ENCODE results near the gene TRAIP.
"Not testable (repeated sequence)": the region's sequence is repeated elsewhere in the genome, so short reads cannot be mapped to it uniquely, and the experiment has no call there.

The TRAIP gene

DNA sequence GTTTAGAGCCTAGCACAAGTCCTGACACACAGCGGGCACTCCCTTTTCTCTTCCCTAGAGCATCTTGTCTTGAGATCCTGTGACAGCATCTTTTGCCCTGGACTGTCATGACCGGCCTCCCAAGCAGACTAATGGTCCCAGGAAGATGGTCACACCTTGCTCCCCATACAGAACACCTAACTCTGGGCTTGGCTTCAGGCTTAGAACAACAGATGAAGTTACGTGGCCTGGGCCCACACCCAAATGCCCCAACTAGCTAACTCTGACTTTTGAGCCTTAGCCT is 69.2 kb downstream of the TRAIP start:
- Histone ChIP-seq H2AFZ (ENCODE audit: low read length) (no peak overlapping the region), H3K9me2 (ENCODE audit: low read depth, low read length) (no peaks in the 10 kb centered on the region), H3K9ac (ENCODE audit: low read length) (peak overlapping the region; percentile 64; the same call in 1 of the 2 replicates), H3F3A (ENCODE audit: insufficient read depth, low read length) (no peaks in the 10 kb centered on the region), H3K4me1 (ENCODE audit: insufficient read depth, low read length, severe bottlenecking) (peaks cover 24% of the 10 kb centered on the region), H3K4me3 (ENCODE audit: low read depth, low read length, poor library complexity, severe bottlenecking) (peak overlapping the region; percentile 78), H3K27ac (ENCODE audit: low read depth, low read length, poor library complexity, severe bottlenecking) (no peak overlapping the region), H3K4me2 (ENCODE audit: low read length) (peak overlapping the region; percentile 72), H3K36me3 (ENCODE audit: insufficient read depth, low read length) (peaks cover 3% of the 10 kb centered on the region; the same call in 1 of the 2 replicates), H3K9me3 (ENCODE audit: low read length) (no peaks in the 10 kb centered on the region), H3K79me2 (ENCODE audit: insufficient read depth, low read length) (peaks cover 9% of the 10 kb centered on the region), H4K20me1 (ENCODE audit: insufficient read depth, low read length) (no peaks in the 10 kb centered on the region), H3K27me3 (ENCODE audit: insufficient read depth, low read length) (no peaks in the 10 kb centered on the region)
- TF ChIP-seq, protein P1, sequence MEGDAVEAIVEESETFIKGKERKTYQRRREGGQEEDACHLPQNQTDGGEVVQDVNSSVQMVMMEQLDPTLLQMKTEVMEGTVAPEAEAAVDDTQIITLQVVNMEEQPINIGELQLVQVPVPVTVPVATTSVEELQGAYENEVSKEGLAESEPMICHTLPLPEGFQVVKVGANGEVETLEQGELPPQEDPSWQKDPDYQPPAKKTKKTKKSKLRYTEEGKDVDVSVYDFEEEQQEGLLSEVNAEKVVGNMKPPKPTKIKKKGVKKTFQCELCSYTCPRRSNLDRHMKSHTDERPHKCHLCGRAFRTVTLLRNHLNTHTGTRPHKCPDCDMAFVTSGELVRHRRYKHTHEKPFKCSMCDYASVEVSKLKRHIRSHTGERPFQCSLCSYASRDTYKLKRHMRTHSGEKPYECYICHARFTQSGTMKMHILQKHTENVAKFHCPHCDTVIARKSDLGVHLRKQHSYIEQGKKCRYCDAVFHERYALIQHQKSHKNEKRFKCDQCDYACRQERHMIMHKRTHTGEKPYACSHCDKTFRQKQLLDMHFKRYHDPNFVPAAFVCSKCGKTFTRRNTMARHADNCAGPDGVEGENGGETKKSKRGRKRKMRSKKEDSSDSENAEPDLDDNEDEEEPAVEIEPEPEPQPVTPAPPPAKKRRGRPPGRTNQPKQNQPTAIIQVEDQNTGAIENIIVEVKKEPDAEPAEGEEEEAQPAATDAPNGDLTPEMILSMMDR (IDR thresholded peaks at IDR 0.05; ENCODE audit: low read length), result no peak
- no peak for TF ChIP-seq EZH2 (IDR thresholded peaks at IDR 0.05; ENCODE audit: borderline replicate concordance, low read length)

DNA sequence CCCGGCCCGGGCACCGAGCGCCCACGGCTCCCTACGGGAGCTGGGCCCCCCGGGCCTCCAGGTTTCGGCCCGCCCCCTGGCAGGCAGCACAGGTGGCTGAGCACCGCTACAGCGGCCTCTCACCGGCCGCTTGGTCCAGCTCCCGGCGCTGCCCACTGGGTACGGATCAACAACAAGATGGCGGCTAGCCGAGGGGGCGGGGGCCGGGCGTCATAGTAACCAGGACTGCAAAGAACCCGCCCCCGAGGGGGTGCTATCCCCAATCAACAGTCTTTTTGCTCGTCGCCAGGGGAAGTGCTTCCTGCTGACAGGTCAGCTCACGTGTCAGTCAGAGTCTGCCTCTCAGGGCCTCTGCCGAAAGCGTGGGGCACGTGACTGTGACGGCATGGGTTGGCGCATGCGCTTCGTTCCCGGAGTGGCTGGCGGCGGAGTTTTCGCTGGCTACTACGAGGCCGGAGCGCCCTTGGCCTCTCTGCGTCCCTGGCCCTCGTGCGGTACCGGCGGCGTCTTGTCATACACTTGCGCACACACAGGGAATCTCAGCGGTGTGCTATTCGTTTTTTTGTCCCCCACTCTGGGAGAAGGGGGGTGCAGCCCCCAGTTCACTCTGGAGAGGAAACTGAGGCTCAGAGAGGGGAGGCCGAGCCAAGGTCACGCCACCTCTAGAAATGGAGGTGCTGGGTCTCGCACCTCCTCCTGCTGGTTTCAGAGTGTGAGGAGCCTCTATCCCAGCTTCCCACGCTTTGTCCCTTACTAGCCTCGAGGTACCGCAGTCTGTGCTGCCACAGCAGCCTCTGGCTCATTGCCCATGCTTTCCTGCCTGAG is 69.8 kb downstream of the TRAIP start, which contains the start of gene IP6K1:
IP6K1 (minus strand) TSS at position 186 of the 825 bp plus-strand sequence. CDS start 38,502 bp downstream, outside the sequence.
- peak within 1 kb of the TSS; percentile 94 for H3K4me2 ChIP-seq (ENCODE audit: low read length)
- H3K36me3 ChIP-seq (ENCODE audit: insufficient read depth, low read length), result peaks cover 5% of the 10 kb centered on the region; the same call in 1 of the 2 replicates
- no peaks in the 10 kb centered on the region for H3K9me3 ChIP-seq (ENCODE audit: low read length)
- no peaks in the 10 kb centered on the region for H3K9me2 ChIP-seq (ENCODE audit: low read depth, low read length)
- no peak within 1 kb of the TSS for H2AFZ ChIP-seq (ENCODE audit: low read length)
- no peaks in the 10 kb centered on the region for H4K20me1 ChIP-seq (ENCODE audit: insufficient read depth, low read length)
- peak within 1 kb of the TSS; percentile 71 for H3K9ac ChIP-seq (ENCODE audit: low read length)
- no peaks in the 10 kb centered on the region for H3F3A ChIP-seq (ENCODE audit: insufficient read depth, low read length)
- peaks cover 24% of the 10 kb centered on the region for H3K4me1 ChIP-seq (ENCODE audit: insufficient read depth, low read length, severe bottlenecking)
- peaks cover 9% of the 10 kb centered on the region for H3K79me2 ChIP-seq (ENCODE audit: insufficient read depth, low read length)
- no peak within 1 kb of the TSS for H3K27ac ChIP-seq (ENCODE audit: low read depth, low read length, poor library complexity, severe bottlenecking)
- TF ChIP-seq, protein P1 (IDR thresholded peaks at IDR 0.05; ENCODE audit: low read length), result no peak
- TF ChIP-seq EZH2 (IDR thresholded peaks at IDR 0.05; ENCODE audit: borderline replicate concordance, low read length), result no peak
- peak within 1 kb of the TSS; percentile 78 for H3K4me3 ChIP-seq (ENCODE audit: low read depth, low read length, poor library complexity, severe bottlenecking)
- no peaks in the 10 kb centered on the region for H3K27me3 ChIP-seq (ENCODE audit: insufficient read depth, low read length)

DNA sequence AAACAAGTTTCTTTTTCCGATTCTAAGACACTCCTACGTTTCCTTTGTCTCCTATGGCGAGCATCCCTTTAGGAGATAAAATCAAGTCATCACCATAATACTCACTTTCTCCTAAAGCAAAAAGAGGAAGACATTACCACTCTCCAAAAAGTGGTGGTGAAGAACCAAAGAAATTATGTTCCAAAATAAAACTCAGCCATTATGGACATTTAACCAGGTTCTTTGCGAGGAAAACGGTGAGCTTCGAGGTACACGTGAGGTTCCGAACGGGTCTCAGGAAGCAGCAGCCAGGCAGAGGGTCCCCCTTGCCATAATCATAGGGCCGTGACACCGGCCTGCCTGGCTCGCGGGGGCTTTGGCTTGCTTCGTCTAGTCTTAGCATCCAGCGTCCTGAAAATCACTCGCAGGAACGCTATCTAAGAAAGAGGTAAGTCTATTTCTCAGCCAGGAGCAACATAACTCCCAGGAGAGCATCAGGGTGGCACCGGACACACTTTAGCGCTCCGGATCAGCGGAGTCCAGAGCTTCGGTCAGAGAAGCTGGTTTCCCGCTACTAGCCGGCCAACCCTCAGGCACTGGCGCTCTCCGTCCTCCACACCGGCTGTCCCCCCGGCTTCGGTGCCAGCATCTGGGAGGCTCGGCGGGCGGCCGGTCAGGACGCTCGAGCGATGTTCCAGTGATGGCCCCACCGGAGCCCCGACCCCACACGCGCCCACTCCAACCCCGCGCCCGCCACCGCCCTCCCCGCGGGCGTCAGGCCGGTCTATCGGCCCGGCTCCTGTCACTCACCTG is 70.6 kb downstream of the TRAIP start:
- no peak overlapping the region for H3K27ac ChIP-seq (ENCODE audit: low read depth, low read length, poor library complexity, severe bottlenecking)
- H3F3A ChIP-seq (ENCODE audit: insufficient read depth, low read length), result no peaks in the 10 kb centered on the region
- no peaks in the 10 kb centered on the region for H3K9me2 ChIP-seq (ENCODE audit: low read depth, low read length)
- H3K36me3 ChIP-seq (ENCODE audit: insufficient read depth, low read length), result peaks cover 8% of the 10 kb centered on the region; the same call in 1 of the 2 replicates
- H3K4me2 ChIP-seq (ENCODE audit: low read length), result peak overlapping the region; percentile 94
- H3K4me3 ChIP-seq (ENCODE audit: low read depth, low read length, poor library complexity, severe bottlenecking), result peak overlapping the region; percentile 78
- H4K20me1 ChIP-seq (ENCODE audit: insufficient read depth, low read length), result no peaks in the 10 kb centered on the region
- H3K9me3 ChIP-seq (ENCODE audit: low read length), result no peaks in the 10 kb centered on the region
- H2AFZ ChIP-seq (ENCODE audit: low read length), result no peak overlapping the region
- H3K9ac ChIP-seq (ENCODE audit: low read length), result peak overlapping the region; percentile 71
- no peak for TF ChIP-seq EZH2 (IDR thresholded peaks at IDR 0.05; ENCODE audit: borderline replicate concordance, low read length)
- TF ChIP-seq, protein P1 (IDR thresholded peaks at IDR 0.05; ENCODE audit: low read length), result no peak
- H3K27me3 ChIP-seq (ENCODE audit: insufficient read depth, low read length), result no peaks in the 10 kb centered on the region
- H3K4me1 ChIP-seq (ENCODE audit: insufficient read depth, low read length, severe bottlenecking), result peaks cover 26% of the 10 kb centered on the region
- H3K79me2 ChIP-seq (ENCODE audit: insufficient read depth, low read length), result peaks cover 9% of the 10 kb centered on the region

DNA sequence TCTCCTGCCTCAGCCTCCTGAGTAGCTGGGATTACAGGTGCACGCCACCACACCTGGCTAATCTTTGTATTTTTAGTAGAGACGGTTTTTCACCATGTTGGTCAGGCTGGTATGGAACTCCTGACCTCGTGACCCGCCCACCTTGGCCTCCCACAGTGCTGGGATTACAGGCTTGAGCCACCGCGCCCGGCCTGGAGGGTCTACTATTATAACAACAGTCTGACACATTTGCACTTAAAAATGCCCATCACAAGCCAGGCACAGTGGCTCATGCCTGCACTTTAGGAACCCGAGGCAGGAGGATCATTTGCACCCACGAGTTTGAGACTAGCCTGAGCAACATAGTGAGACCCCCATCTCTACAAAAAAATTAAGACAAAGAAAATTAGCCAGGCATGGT is 74.1 kb downstream of the TRAIP start:
- H2AFZ ChIP-seq (ENCODE audit: low read length); H3K9me3 ChIP-seq (ENCODE audit: low read length); H3K4me2 ChIP-seq (ENCODE audit: low read length); H4K20me1 ChIP-seq (ENCODE audit: insufficient read depth, low read length); H3K27me3 ChIP-seq (ENCODE audit: insufficient read depth, low read length); H3F3A ChIP-seq (ENCODE audit: insufficient read depth, low read length); H3K4me3 ChIP-seq (ENCODE audit: low read depth, low read length, poor library complexity, severe bottlenecking); H3K9me2 ChIP-seq (ENCODE audit: low read depth, low read length); H3K27ac ChIP-seq (ENCODE audit: low read depth, low read length, poor library complexity, severe bottlenecking); H3K9ac ChIP-seq (ENCODE audit: low read length): not testable (repeated sequence)
- Histone ChIP-seq H3K36me3 (ENCODE audit: insufficient read depth, low read length) (peaks cover 18% of the 10 kb centered on the region; the same call in 1 of the 2 replicates), H3K4me1 (ENCODE audit: insufficient read depth, low read length, severe bottlenecking) (peaks cover 24% of the 10 kb centered on the region), H3K79me2 (ENCODE audit: insufficient read depth, low read length) (peaks cover 25% of the 10 kb centered on the region)

Data from OCI-LY1 (cell line).